Fibroblast of lung (primary cell): ENCODE results near the gene DLG2. TPM values are rescaled to one million over a fixed set of nuclear protein-coding genes. Genes with fewer than 3 reads are reported as not detected.
"Not testable (repeated sequence)": the region's sequence is repeated elsewhere in the genome, so short reads cannot be mapped to it uniquely, and the experiment has no call there.

Experiments used
- DNase-seq, 2 donors: peaks; one replicate each; pipeline versions ENCODE4 v3.0.0 to v3.0.0-alpha.2; 2010; ENCODE audit warnings: low read depth in 2 of 2
- H2AFZ ChIP-seq: 2 replicates; pipeline ENCODE4 v1.5.1; 2012; ENCODE audit warnings: low read length, control low read depth, inconsistent platforms
- H3K27ac ChIP-seq: 2 replicates; pipeline ENCODE4 v1.5.1; 2011; ENCODE audit warnings: low read length, control low read depth; ENCODE audit not compliant: insufficient read depth
- H3K27me3 ChIP-seq: 2 replicates; pipeline ENCODE4 v1.5.1; 2011; ENCODE audit warnings: mild to moderate bottlenecking, low read length; ENCODE audit not compliant: control insufficient read depth, insufficient read depth
- H3K36me3 ChIP-seq: 2 replicates; pipeline ENCODE4 v1.5.1; 2011; ENCODE audit warnings: low read length; ENCODE audit not compliant: control insufficient read depth, insufficient read depth
- H3K4me1 ChIP-seq: 2 replicates; pipeline ENCODE4 v1.5.1; 2011; ENCODE audit warnings: low read length; ENCODE audit not compliant: control insufficient read depth, insufficient read depth; ENCODE audit errors: extremely low read depth
- H3K4me2 ChIP-seq: 2 replicates; pipeline ENCODE4 v1.5.1; 2011; ENCODE audit warnings: low read length, control low read depth; ENCODE audit not compliant: insufficient read depth; ENCODE audit errors: extremely low read depth
- H3K4me3 ChIP-seq, 4 experiments: fragments of 200-600 bp in 1 of 4; sonication (generic) in 1 of 4; replicated peaks in 1 of 4; 2 replicates each; pipeline ENCODE4 v1.5.1; 2011 to 2016; ENCODE audit warnings: low read length in 4 of 4, low read depth in 3 of 4, mild to moderate bottlenecking in 3 of 4, control low read depth in 2 of 4, inconsistent platforms in 1 of 4, mixed read lengths in 1 of 4; ENCODE audit not compliant: insufficient read depth in 1 of 4; ENCODE audit errors: control extremely low read depth in 1 of 4
- H3K79me2 ChIP-seq: 2 replicates; pipeline ENCODE4 v1.5.1; 2012; ENCODE audit warnings: mild to moderate bottlenecking, low read length, inconsistent platforms; ENCODE audit not compliant: control insufficient read depth, insufficient read depth
- H3K9ac ChIP-seq: 2 replicates; pipeline ENCODE4 v1.5.1; 2011; ENCODE audit warnings: mild to moderate bottlenecking, low read length, control low read depth; ENCODE audit not compliant: insufficient read depth
- H3K9me3 ChIP-seq: 2 replicates; pipeline ENCODE4 v1.5.1; 2012; ENCODE audit warnings: low read depth, low read length; ENCODE audit not compliant: control insufficient read depth, insufficient read depth
- H4K20me1 ChIP-seq: 2 replicates; pipeline ENCODE4 v1.5.1; 2011; ENCODE audit warnings: low read length; ENCODE audit not compliant: control insufficient read depth, insufficient read depth; ENCODE audit errors: extremely low read depth
- CTCF ChIP-seq, 2 donors: IDR thresholded peaks in 1 of 2; conservative IDR thresholded peaks in 1 of 2; 1 replicate in 1 of 2; 2 replicates in 1 of 2; pipeline ENCODE4 v1.5.1; 2011 to 2012; ENCODE audit warnings: low read length in 2 of 2, control low read depth in 1 of 2, inconsistent platforms in 1 of 2, low read depth in 1 of 2, mild to moderate bottlenecking in 1 of 2
- EZH2 ChIP-seq: IDR thresholded peaks from 2 replicates; pipeline ENCODE4 v1.5.1; 2012; ENCODE audit warnings: low read length, control low read depth, mild to moderate bottlenecking; ENCODE audit errors: missing control alignments
- polyA plus RNA-seq, 2 donors: library from polyadenylated mRNA; depleted of rRNA in 1 of 2; stranded (reverse) in 1 of 2; unstranded in 1 of 2; fragments of >200 nt; gene quantifications; 2 replicates each; pipeline ENCODE4 v1.2.1, GENCODE V29; 2011 to 2012; ENCODE audit warnings: missing spikeins in 1 of 2
- total RNA-seq: library from RNA; depleted of rRNA; stranded (reverse); fragments of >200 nt; gene quantifications from 2 replicates; pipeline ENCODE4 v1.2.1, GENCODE V29; 2014

Gene DLG2
- total and polyA plus RNA-seq, 2 donors (not counting 1 experiment from before 2014, with no cell fraction given) = 0.77 to 2.3 TPM

- TF ChIP-seq EZH2 (no peak), CTCF (conservative IDR thresholded peaks at IDR 0.05 in 1 of 2, IDR thresholded peaks at IDR 0.05 in 1 of 2; ENCODE audit: low read depth in 1 of 2, low read length in 2 of 2) (no peak)
- Histone ChIP-seq H3K36me3 (no peaks in the 10 kb centered on the region), H3K27me3 (no peaks in the 10 kb centered on the region), H3K9me3 (no peaks in the 10 kb centered on the region), H3K4me2 (no peak overlapping the region), H3K27ac (no peak overlapping the region), H3K9ac (no peak overlapping the region), H3K4me1 (no peaks in the 10 kb centered on the region), H2AFZ (no peak overlapping the region), H4K20me1 (no peaks in the 10 kb centered on the region), H3K79me2 (no peaks in the 10 kb centered on the region), H3K4me3 (no peak overlapping the region)
- DNase-seq = no peak
Measured at GRCh38 chr11:83454674-83455073, 2172.5 kb downstream of the DLG2 start.

GRCh38 chr11:83449338-83449913, 2177.7 kb downstream of the DLG2 start:
- no peaks in the 10 kb centered on the region for H3K4me1 ChIP-seq
- H3K9me3 ChIP-seq = no peaks in the 10 kb centered on the region
- no peak overlapping the region for H3K27ac ChIP-seq
- no peaks in the 10 kb centered on the region for H4K20me1 ChIP-seq
- H3K27me3 ChIP-seq = no peaks in the 10 kb centered on the region
- no peaks in the 10 kb centered on the region for H3K36me3 ChIP-seq
- H3K4me3 ChIP-seq = no peak overlapping the region
- H3K79me2 ChIP-seq = no peaks in the 10 kb centered on the region
- no peak overlapping the region for H3K9ac ChIP-seq
- peak in 1 of 2 donors; percentile 1 for DNase-seq
- TF ChIP-seq CTCF (conservative IDR thresholded peaks at IDR 0.05 in 1 of 2, IDR thresholded peaks at IDR 0.05 in 1 of 2; ENCODE audit: low read depth in 1 of 2, low read length in 2 of 2) (no peak), EZH2 (no peak)
- H2AFZ ChIP-seq = no peak overlapping the region
- no peak overlapping the region for H3K4me2 ChIP-seq

- H3K4me1 ChIP-seq = no peaks in the 10 kb centered on the region
- H3K27ac ChIP-seq = no peak overlapping the region
- H2AFZ ChIP-seq = no peak overlapping the region
- H3K36me3 ChIP-seq = no peaks in the 10 kb centered on the region
- no peak overlapping the region for H3K9ac ChIP-seq
- TF ChIP-seq CTCF (conservative IDR thresholded peaks at IDR 0.05 in 1 of 2, IDR thresholded peaks at IDR 0.05 in 1 of 2; ENCODE audit: low read depth in 1 of 2, low read length in 2 of 2) (no peak), EZH2 (no peak)
- H4K20me1 ChIP-seq = no peaks in the 10 kb centered on the region
- H3K4me2 ChIP-seq = no peak overlapping the region
- H3K79me2 ChIP-seq = no peaks in the 10 kb centered on the region
- H3K4me3 ChIP-seq = no peak overlapping the region
- DNase-seq = no peak
- H3K9me3 ChIP-seq = no peaks in the 10 kb centered on the region
- no peaks in the 10 kb centered on the region for H3K27me3 ChIP-seq
Measured at GRCh38 chr11:83448686-83449085, 2178.5 kb downstream of the DLG2 start.

- H3K36me3 ChIP-seq, DNase-seq, H3K9me3 ChIP-seq, H3K4me3 ChIP-seq, H4K20me1 ChIP-seq, H3K27me3 ChIP-seq, H3K79me2 ChIP-seq, H3K9ac ChIP-seq, H2AFZ ChIP-seq, H3K27ac ChIP-seq, H3K4me1 ChIP-seq, H3K4me2 ChIP-seq: not testable (repeated sequence)
Measured at GRCh38 chr11:83443880-83444279, 2183.3 kb downstream of the DLG2 start.
